Upper lobe of left lung (tissue), 6 donors: ENCODE measurements around the gene PDIA4. TPM values are rescaled to one million over a fixed set of nuclear protein-coding genes. Genes with fewer than 3 reads are reported as not detected.

Source experiments
- ATAC-seq, 2 donors: fragments of 200-7000 bp; cut with Tn5 transposase; one replicate each; pipeline ENCODE4 v1.9.1; 2022; ENCODE audit warnings: mild to moderate bottlenecking in 2 of 2, moderate library complexity in 2 of 2; ENCODE audit not compliant: low FRiP score in 2 of 2
- DNase-seq, 2 donors: peaks; one replicate each; pipeline ENCODE4 v3.0.0-alpha.2; 2019 to 2020
- H3K27ac ChIP-seq, 4 donors: fragments of 200-600 bp; sonication (generic); one replicate each; pipeline ENCODE4 v1.5.1; 2016 to 2019
- H3K27me3 ChIP-seq, 4 donors: fragments of 200-600 bp; sonication (generic); one replicate each; pipeline ENCODE4 v1.5.1; 2017 to 2019
- H3K36me3 ChIP-seq, 4 donors: fragments of 200-600 bp; sonication (generic); one replicate each; pipeline ENCODE4 v1.5.1; 2016 to 2019
- H3K4me1 ChIP-seq, 4 donors: fragments of 200-600 bp; sonication (generic); one replicate each; pipeline ENCODE4 v1.5.1; 2018 to 2019
- H3K4me3 ChIP-seq, 4 donors: fragments of 200-600 bp; sonication (generic); one replicate each; pipeline ENCODE4 v1.5.1; 2017 to 2019; ENCODE audit warnings: mild to moderate bottlenecking in 2 of 4, moderate library complexity in 1 of 4
- H3K9me3 ChIP-seq, 4 donors: fragments of 200-600 bp; sonication (generic); one replicate each; pipeline ENCODE4 v1.5.1; 2018 to 2019
- CTCF ChIP-seq, 6 experiments: fragments of 450-650 bp in 4 of 6; fragments of 200-600 bp in 2 of 6; sonication (generic) in 2 of 6; IDR thresholded peaks; one replicate each; pipeline ENCODE4 v1.5.1; 2016 to 2019; ENCODE audit warnings: antibody characterized with exemption in 6 of 6
- EP300 ChIP-seq, 4 donors: sonication (generic); formaldehyde crosslinking; IDR thresholded peaks; one replicate each; pipeline ENCODE4 v1.5.1; 2017; ENCODE audit warnings: antibody characterized with exemption in 4 of 4, control low read depth in 2 of 4
- POLR2A ChIP-seq, 4 donors: fragments of 450-650 bp; IDR thresholded peaks; one replicate each; pipeline ENCODE4 v1.5.1; 2016 to 2017; ENCODE audit warnings: antibody characterized with exemption in 4 of 4, mild to moderate bottlenecking in 2 of 4
- POLR2AphosphoS5 ChIP-seq, 2 donors: sonication (generic); formaldehyde crosslinking; IDR thresholded peaks; one replicate each; pipeline ENCODE4 v1.5.1; 2017; ENCODE audit warnings: antibody characterized with exemption in 2 of 2
- WGBS, 2 donors: methylation state at CpG; one replicate each; pipeline ENCODE4 v1.1.5; 2017 to 2018; 5-methylcytosine and 5-hydroxymethylcytosine counted together
- total RNA-seq, 6 donors: library from RNA; depleted of rRNA in 4 of 6; stranded (reverse); fragments of >200 nt in 4 of 6; gene quantifications; one replicate each; pipeline versions ENCODE4 v1.1.0 to v1.2.1, GENCODE V29; 2016 to 2021
- donor health status: DM: no; HTN: no; CAD: no; lungs with moderate emphysema.
- donor health status: DM: no; HTN: yes; CAD: no; lungs with severe emphysema.

Gene PDIA4
- total RNA-seq, 6 donors from 2014 or later, result 25.1 to 160 (median 77.8) TPM

- no peaks in the 10 kb centered on the region for H3K27me3 ChIP-seq
- no peaks in the 10 kb centered on the region for H3K4me1 ChIP-seq
- no peak for ATAC-seq
- no peak for DNase-seq
- 91 to 94% methylated on average over 4 of the region's 4 CpGs for WGBS, 2 donors
- no peak for TF ChIP-seq POLR2AphosphoS5 (IDR thresholded peaks at IDR 0.05)
- no peak for TF ChIP-seq POLR2A (IDR thresholded peaks at IDR 0.05)
- no peak for TF ChIP-seq EP300 (IDR thresholded peaks at IDR 0.05)
- no peak for TF ChIP-seq CTCF (IDR thresholded peaks at IDR 0.05)
- H3K27ac ChIP-seq, result peak overlapping the region in 1 of 4 donors; percentile 57
- no peaks in the 10 kb centered on the region for H3K9me3 ChIP-seq
- peaks cover 8 to 50% (median 28%) of the 10 kb centered on the region in 4 donors for H3K36me3 ChIP-seq
- no peak overlapping the region for H3K4me3 ChIP-seq
Measured at GRCh38 chr7:149072438-149072775, 44.1 kb upstream of the PDIA4 start.

- Histone ChIP-seq H3K36me3 (peaks cover 8 to 47% (median 28%) of the 10 kb centered on the region in 4 donors), H3K27me3 (no peaks in the 10 kb centered on the region), H3K9me3 (no peaks in the 10 kb centered on the region), H3K27ac (peak overlapping the region in 3 of 4 donors; percentile 40 to 57 (median 46)), H3K4me3 (peak overlapping the region in 1 of 4 donors; percentile 27), H3K4me1 (no peaks in the 10 kb centered on the region)
- DNase-seq (peak; percentile 27 to 79), ATAC-seq (peak; percentile 28 to 56)
- TF ChIP-seq POLR2AphosphoS5 (IDR thresholded peaks at IDR 0.05) (no peak), CTCF (IDR thresholded peaks at IDR 0.05) (peak in 3 of 6 experiments; percentile 13 to 18 (median 13)), POLR2A (IDR thresholded peaks at IDR 0.05) (no peak), EP300 (IDR thresholded peaks at IDR 0.05) (no peak)
- WGBS, 2 donors, result 83 to 91% methylated on average over 23 to 46 of the region's 46 CpGs
Measured at GRCh38 chr7:149071641-149072437, 43.5 kb upstream of the PDIA4 start.

- no peak for TF ChIP-seq CTCF (IDR thresholded peaks at IDR 0.05)
- TF ChIP-seq POLR2A (IDR thresholded peaks at IDR 0.05), result no peak
- TF ChIP-seq EP300 (IDR thresholded peaks at IDR 0.05), result no peak
- TF ChIP-seq POLR2AphosphoS5 (IDR thresholded peaks at IDR 0.05), result no peak
Measured at GRCh38 chr7:149071182-149071635, 42.9 kb upstream of the PDIA4 start.

GRCh38 chr7:149070372-149071125 lies 42.2 kb upstream of the PDIA4 start:
- no peaks in the 10 kb centered on the region for H3K9me3 ChIP-seq
- DNase-seq, result peak in 1 of 2 donors; percentile 65
- H3K36me3 ChIP-seq, result peaks cover 8 to 42% (median 28%) of the 10 kb centered on the region in 4 donors
- no peak overlapping the region for H3K27ac ChIP-seq
- H3K27me3 ChIP-seq, result no peaks in the 10 kb centered on the region
- no peak overlapping the region for H3K4me3 ChIP-seq
- no peak for ATAC-seq
- H3K4me1 ChIP-seq, result peaks cover 0 to 4% (median 0%) of the 10 kb centered on the region in 4 donors
- TF ChIP-seq EP300 (IDR thresholded peaks at IDR 0.05) (no peak), POLR2A (IDR thresholded peaks at IDR 0.05) (no peak)
- WGBS, 2 donors, result 93 to 97% methylated on average over 24 to 31 of the region's 31 CpGs

More at GRCh38 chr7:149071182-149071635, 42.9 kb upstream of the PDIA4 start:
- DNase-seq (peak in 1 of 2 donors; percentile 75), ATAC-seq (peak; percentile 16 to 20)
- Histone ChIP-seq H3K27me3 (no peaks in the 10 kb centered on the region), H3K9me3 (no peaks in the 10 kb centered on the region), H3K36me3 (peaks cover 8 to 42% (median 28%) of the 10 kb centered on the region in 4 donors), H3K4me1 (no peaks in the 10 kb centered on the region), H3K4me3 (peak overlapping the region in 1 of 4 donors; percentile 27), H3K27ac (peak overlapping the region in 2 of 4 donors; percentile 40 to 46)
- 92 to 98% methylated on average over 13 to 28 of the region's 29 CpGs for WGBS, 2 donors

GRCh38 chr7:149067869-149068268 lies 39.6 kb upstream of the PDIA4 start:
- Histone ChIP-seq H3K27me3 (no peaks in the 10 kb centered on the region), H3K4me3 (no peak overlapping the region), H3K36me3 (peaks cover 8 to 36% (median 27%) of the 10 kb centered on the region in 4 donors), H3K9me3 (no peaks in the 10 kb centered on the region), H3K27ac (no peak overlapping the region), H3K4me1 (peaks cover 0 to 4% (median 2%) of the 10 kb centered on the region in 4 donors)
- no peak for TF ChIP-seq CTCF (IDR thresholded peaks at IDR 0.05)
- ATAC-seq, result no peak
- DNase-seq, result no peak
- WGBS, 2 donors, result 66 to 71% methylated on average over 4 of the region's 4 CpGs
